Measurements from ENCODE around the gene MRPL30. TPM values are rescaled to one million over a fixed set of nuclear protein-coding genes. Genes with fewer than 3 reads are reported as not detected.

Gene MRPL30
- total and polyA plus RNA-seq, 2 of the 8 experiments (the other 6 are each of a cell fraction or from before 2014, with no cell fraction given), result 22.3 to 46.2 TPM

- TF ChIP-seq JUN (IDR thresholded peaks at IDR 0.05; ENCODE audit: low read depth, low read length) (no peak), ZNF274 (IDR thresholded peaks at IDR 0.05; ENCODE audit: borderline replicate concordance, extremely low read depth, low read length) (no peak), YY1 (IDR thresholded peaks at IDR 0.05; ENCODE audit: low read depth, low read length) (no peak), EP300 (IDR thresholded peaks at IDR 0.05; ENCODE audit: borderline replicate concordance in 1 of 2, low read depth in 2 of 2, low read length in 2 of 2) (no peak), BACH1 (IDR thresholded peaks at IDR 0.05; ENCODE audit: low read length) (peak; percentile 69; the same call in 1 of the 2 replicates), NANOG (IDR thresholded peaks at IDR 0.05; ENCODE audit: insufficient read depth, low read depth, low read length, poor library complexity, severe bottlenecking) (no peak), SAP30 (IDR thresholded peaks at IDR 0.05; ENCODE audit: insufficient read depth, insufficient replicate concordance, low read length) (no peak), HDAC2 (IDR thresholded peaks at IDR 0.05; ENCODE audit: borderline replicate concordance in 1 of 2, low read depth in 2 of 2, low read length in 2 of 2) (no peak), SIN3A (conservative IDR thresholded peaks at IDR 0.05 in 1 of 2, IDR thresholded peaks at IDR 0.05 in 1 of 2; ENCODE audit: low read depth in 1 of 2, low read length in 2 of 2) (0 out of 4 replicates have a peak, but pooled peaks of 1 of the 2 experiments have one; percentile 68), SUZ12 (IDR thresholded peaks at IDR 0.05; ENCODE audit: low read length) (no peak), RNF2 (IDR thresholded peaks at IDR 0.05; ENCODE audit: borderline replicate concordance, low read depth, low read length, missing control alignments, poor library complexity, severe bottlenecking) (no peak), SP4 (IDR thresholded peaks at IDR 0.05; ENCODE audit: low read length) (peak; percentile 25; the same call in 1 of the 2 replicates), BCL11A (IDR thresholded peaks at IDR 0.05; ENCODE audit: low read depth in 2 of 2, low read length in 2 of 2) (no peak), CTBP2 (IDR thresholded peaks at IDR 0.05; ENCODE audit: borderline replicate concordance, insufficient read depth, insufficient read length, low read length) (peak; percentile 66), JUND (IDR thresholded peaks at IDR 0.05; ENCODE audit: low read length) (no peak), USF2 (IDR thresholded peaks at IDR 0.05; ENCODE audit: low read length) (no peak), RBBP5 (IDR thresholded peaks at IDR 0.05; ENCODE audit: borderline replicate concordance, low read depth, low read length) (0 out of 2 replicates have a peak, but pooled peaks have one; percentile 56), CREB1 (IDR thresholded peaks at IDR 0.05) (peak; percentile 72; the same call in 1 of the 2 replicates), TAF1 (IDR thresholded peaks at IDR 0.05; ENCODE audit: low read depth, low read length) (peak; percentile 60), CBX5 (IDR thresholded peaks at IDR 0.05; ENCODE audit: low read depth, low read length) (no peak)
Observed at GRCh38 chr2:99141110-99142108, 39.6 kb upstream of the MRPL30 start, which contains the start of gene C2orf15 (continued).
